Mesendoderm (in vitro differentiated cells): ENCODE data around the gene SPOCK1.

Experiments
- DNase-seq: peaks from one replicate; pipeline ENCODE4 v3.0.0; 2013
- H2AK5ac ChIP-seq: 2 replicates; pipeline ENCODE4 v1.6.1; 2013; ENCODE audit warnings: low read length, inconsistent platforms
- H2BK120ac ChIP-seq: 2 replicates; pipeline ENCODE4 v1.6.1; 2013; ENCODE audit warnings: low read depth, mild to moderate bottlenecking, low read length, moderate library complexity, mixed read lengths
- H2BK15ac ChIP-seq: replicated peaks from 2 replicates; pipeline ENCODE4 v1.6.1; 2013; ENCODE audit warnings: low read depth, mild to moderate bottlenecking, moderate library complexity
- H2BK5ac ChIP-seq: 2 replicates; pipeline ENCODE4 v1.6.1; 2013; ENCODE audit warnings: low read length, inconsistent platforms
- H3K18ac ChIP-seq: 2 replicates; pipeline ENCODE4 v1.6.1; 2013; ENCODE audit warnings: mild to moderate bottlenecking, low read length, mixed read lengths
- H3K23ac ChIP-seq: one replicate; pipeline ENCODE4 v1.6.1; 2013; ENCODE audit warnings: low read length
- H3K27ac ChIP-seq: 2 replicates; pipeline ENCODE4 v1.5.1; 2013; ENCODE audit warnings: low read depth, mild to moderate bottlenecking, inconsistent platforms, low read length, moderate library complexity
- H3K27me3 ChIP-seq: 2 replicates; pipeline ENCODE4 v1.6.1; 2013; ENCODE audit warnings: low read length, control low read depth, mild to moderate bottlenecking, inconsistent platforms; ENCODE audit not compliant: insufficient read depth, poor library complexity
- H3K36me3 ChIP-seq: 2 replicates; pipeline ENCODE4 v1.6.1; 2013; ENCODE audit warnings: low read length, inconsistent platforms; ENCODE audit not compliant: control insufficient read depth, insufficient read depth
- H3K4ac ChIP-seq: one replicate; pipeline ENCODE4 v1.6.1; 2013; ENCODE audit warnings: low read depth, mild to moderate bottlenecking, low read length, moderate library complexity
- H3K4me1 ChIP-seq: 2 replicates; pipeline ENCODE4 v1.6.1; 2013; ENCODE audit warnings: low read depth, low read length, inconsistent platforms; ENCODE audit not compliant: control insufficient read depth
- H3K4me2 ChIP-seq: 2 replicates; pipeline ENCODE4 v1.6.1; 2013; ENCODE audit warnings: low read length
- H3K4me3 ChIP-seq: 2 replicates; pipeline ENCODE4 v1.5.1; 2013; ENCODE audit warnings: mild to moderate bottlenecking, low read length
- H3K56ac ChIP-seq: one replicate; pipeline ENCODE4 v1.6.1; 2013; ENCODE audit warnings: low read length
- H3K79me1 ChIP-seq: 2 replicates; pipeline ENCODE4 v1.6.1; 2013; ENCODE audit warnings: low read length, inconsistent platforms
- H3K79me2 ChIP-seq: 2 replicates; pipeline ENCODE4 v1.6.1; 2013; ENCODE audit warnings: mild to moderate bottlenecking, low read length; ENCODE audit not compliant: control insufficient read depth, insufficient read depth
- H3K9ac ChIP-seq: 2 replicates; pipeline ENCODE4 v1.6.1; 2013; ENCODE audit warnings: low read length, inconsistent platforms
- H4K5ac ChIP-seq: one replicate; pipeline ENCODE4 v1.6.1; 2013; ENCODE audit warnings: low read length
- H4K8ac ChIP-seq: one replicate; pipeline ENCODE4 v1.6.1; 2013; ENCODE audit warnings: low read depth, mild to moderate bottlenecking, control low read depth, low read length, moderate library complexity
- WGBS: extraction: QIAGEN DNeasy Blood & Tissue Kit; methylation state at CpG from one replicate; pipeline ENCODE4 v1.1.7; 2013; ENCODE audit warnings: low lambda C conversion rate, missing lambda C conversion rate; ENCODE audit not compliant: insufficient coverage; ENCODE audit errors: extremely low coverage; 5-methylcytosine and 5-hydroxymethylcytosine counted together

Gene SPOCK1

GRCh38 chr5:137019229-137019628 is 479.9 kb downstream of the SPOCK1 start:
- Histone ChIP-seq H3K9ac (no peak overlapping the region), H3K79me2 (no peaks in the 10 kb centered on the region), H3K27ac (no peak overlapping the region), H3K4me2 (no peak overlapping the region), H2BK15ac (no peak overlapping the region), H2BK5ac (no peak overlapping the region), H2AK5ac (no peak overlapping the region), H3K79me1 (no peaks in the 10 kb centered on the region), H3K4me3 (no peak overlapping the region), H2BK120ac (no peak overlapping the region), H3K27me3 (no peaks in the 10 kb centered on the region), H3K56ac (no peak overlapping the region), H4K8ac (no peak overlapping the region), H3K23ac (no peak overlapping the region), H4K5ac (no peak overlapping the region), H3K36me3 (no peaks in the 10 kb centered on the region), H3K4ac (no peak overlapping the region), H3K4me1 (no peaks in the 10 kb centered on the region), H3K18ac (no peak overlapping the region)
- no peak for DNase-seq
- WGBS: no CpG with 5 or more reads among the region's 3 CpGs

GRCh38 chr5:137016783-137017324 is 482.3 kb downstream of the SPOCK1 start:
- no peak overlapping the region for H3K23ac ChIP-seq
- H4K5ac ChIP-seq: no peak overlapping the region
- H3K79me1 ChIP-seq: no peaks in the 10 kb centered on the region
- H2BK15ac ChIP-seq: no peak overlapping the region
- no peak overlapping the region for H3K18ac ChIP-seq
- no peak overlapping the region for H2AK5ac ChIP-seq
- H3K27me3 ChIP-seq: no peaks in the 10 kb centered on the region
- H3K79me2 ChIP-seq: no peaks in the 10 kb centered on the region
- no peaks in the 10 kb centered on the region for H3K36me3 ChIP-seq
- H3K4me3 ChIP-seq: no peak overlapping the region
- no peak overlapping the region for H3K27ac ChIP-seq
- no peak overlapping the region for H3K9ac ChIP-seq
- no peak overlapping the region for H3K56ac ChIP-seq
- H2BK5ac ChIP-seq: no peak overlapping the region
- DNase-seq: peak; percentile 71
- no peak overlapping the region for H4K8ac ChIP-seq
- H3K4ac ChIP-seq: no peak overlapping the region
- WGBS: no CpG with 5 or more reads among the region's 5 CpGs
- H2BK120ac ChIP-seq: no peak overlapping the region
- H3K4me2 ChIP-seq: no peak overlapping the region
- H3K4me1 ChIP-seq: no peaks in the 10 kb centered on the region

GRCh38 chr5:137015540-137016116 is 483.5 kb downstream of the SPOCK1 start:
- no peaks in the 10 kb centered on the region for H3K4me1 ChIP-seq
- no peak for DNase-seq
- no CpG with 5 or more reads among the region's 2 CpGs for WGBS
- H3K18ac ChIP-seq: no peak overlapping the region
- no peak overlapping the region for H4K8ac ChIP-seq
- H3K27me3 ChIP-seq: no peaks in the 10 kb centered on the region
- no peaks in the 10 kb centered on the region for H3K79me1 ChIP-seq
- H3K79me2 ChIP-seq: no peaks in the 10 kb centered on the region
- no peak overlapping the region for H3K4me2 ChIP-seq
- H3K56ac ChIP-seq: no peak overlapping the region
- no peak overlapping the region for H4K5ac ChIP-seq
- H3K4me3 ChIP-seq: no peak overlapping the region
- H3K23ac ChIP-seq: no peak overlapping the region
- no peak overlapping the region for H3K4ac ChIP-seq
- no peak overlapping the region for H2BK15ac ChIP-seq
- H3K36me3 ChIP-seq: no peaks in the 10 kb centered on the region
- H2BK5ac ChIP-seq: no peak overlapping the region
- H3K27ac ChIP-seq: no peak overlapping the region
- no peak overlapping the region for H2AK5ac ChIP-seq
- no peak overlapping the region for H3K9ac ChIP-seq
- no peak overlapping the region for H2BK120ac ChIP-seq

DNA sequence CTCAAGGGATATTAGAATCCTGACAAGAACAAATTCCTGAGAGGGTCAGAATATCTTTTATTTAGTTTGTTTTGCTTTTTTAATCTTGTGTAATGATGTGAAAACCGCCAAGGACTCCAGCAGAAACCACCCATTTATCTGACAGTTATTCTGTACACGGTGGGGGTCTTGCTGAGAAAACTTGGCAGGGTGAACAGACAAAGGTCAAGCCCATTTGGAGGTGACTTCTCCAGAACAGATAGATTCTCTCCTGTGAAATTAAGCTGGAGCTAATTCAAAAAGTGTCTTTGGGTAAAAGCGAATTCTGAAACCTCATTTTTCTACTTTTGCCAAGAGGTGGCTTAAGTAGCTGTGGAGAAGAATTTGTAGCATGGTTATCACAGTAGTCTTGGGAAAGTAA is 484.4 kb downstream of the SPOCK1 start:
- Histone ChIP-seq H2BK120ac (no peak overlapping the region), H2BK15ac (no peak overlapping the region), H3K79me2 (no peaks in the 10 kb centered on the region), H3K27ac (no peak overlapping the region), H3K4me3 (no peak overlapping the region), H4K8ac (no peak overlapping the region), H3K4ac (no peak overlapping the region), H2AK5ac (no peak overlapping the region), H3K27me3 (no peaks in the 10 kb centered on the region), H2BK5ac (no peak overlapping the region), H3K18ac (no peak overlapping the region), H4K5ac (no peak overlapping the region), H3K36me3 (no peaks in the 10 kb centered on the region), H3K4me2 (no peak overlapping the region), H3K23ac (no peak overlapping the region), H3K79me1 (no peaks in the 10 kb centered on the region), H3K4me1 (no peaks in the 10 kb centered on the region), H3K56ac (no peak overlapping the region), H3K9ac (no peak overlapping the region)
- DNase-seq: no peak
- WGBS: no CpG with 5 or more reads among the region's 3 CpGs

GRCh38 chr5:137010226-137010625 is 488.9 kb downstream of the SPOCK1 start:
- Histone ChIP-seq H3K23ac (peak overlapping the region; percentile 17), H3K56ac (no peak overlapping the region), H3K79me2 (no peaks in the 10 kb centered on the region), H3K9ac (no peak overlapping the region), H3K79me1 (no peaks in the 10 kb centered on the region), H2AK5ac (no peak overlapping the region), H3K36me3 (no peaks in the 10 kb centered on the region), H3K27me3 (no peaks in the 10 kb centered on the region), H2BK120ac (no peak overlapping the region), H3K18ac (no peak overlapping the region), H2BK15ac (no peak overlapping the region), H4K5ac (no peak overlapping the region), H3K4me2 (no peak overlapping the region), H3K4me3 (no peak overlapping the region), H3K27ac (no peak overlapping the region), H4K8ac (no peak overlapping the region), H3K4ac (no peak overlapping the region), H2BK5ac (no peak overlapping the region), H3K4me1 (no peaks in the 10 kb centered on the region)
- no peak for DNase-seq
- WGBS: no CpG with 5 or more reads among the region's 3 CpGs

- Histone ChIP-seq H3K79me1 (no peaks in the 10 kb centered on the region), H3K23ac (no peak overlapping the region), H3K36me3 (no peaks in the 10 kb centered on the region), H3K79me2 (no peaks in the 10 kb centered on the region), H3K9ac (no peak overlapping the region), H4K8ac (no peak overlapping the region), H3K27me3 (no peaks in the 10 kb centered on the region), H3K27ac (no peak overlapping the region), H4K5ac (no peak overlapping the region), H2BK120ac (no peak overlapping the region), H3K4me1 (no peaks in the 10 kb centered on the region), H2BK5ac (no peak overlapping the region), H2BK15ac (no peak overlapping the region), H2AK5ac (no peak overlapping the region), H3K4me2 (no peak overlapping the region), H3K4ac (no peak overlapping the region), H3K56ac (no peak overlapping the region), H3K18ac (no peak overlapping the region), H3K4me3 (no peak overlapping the region)
- WGBS: no CpG with 5 or more reads among the region's 2 CpGs
- no peak for DNase-seq
Observed at GRCh38 chr5:137004279-137004678, 494.8 kb downstream of the SPOCK1 start.
